GM23338 (cell line): ENCODE data around the gene NMS.

Source experiments
- CREB1 ChIP-seq: fragments of 250-450 bp; sonication (Bioruptor Pico); IDR thresholded peaks from 2 replicates; pipeline ENCODE4 v1.5.0; 2020; ENCODE audit warnings: low read depth, mild to moderate bottlenecking, moderate library complexity
- CTCF ChIP-seq, 2 experiments: fragments of 200-600 bp in 1 of 2; sonication (generic) in 1 of 2; conservative IDR thresholded peaks; 2 replicates each; pipeline versions ENCODE4 v1.5.1 to v1.6.1; 2016 to 2017; ENCODE audit warnings: antibody characterized with exemption in 2 of 2, low read depth in 2 of 2, mild to moderate bottlenecking in 2 of 2, moderate library complexity in 1 of 2
- EZH2phosphoT487 ChIP-seq: fragments of 200-600 bp; sonication (generic); IDR thresholded peaks from one replicate; pipeline ENCODE4 v1.8.1; 2018; ENCODE audit warnings: antibody characterized with exemption; ENCODE audit not compliant: unreplicated experiment

- TF ChIP-seq CTCF (conservative IDR thresholded peaks at IDR 0.05; ENCODE audit: low read depth in 2 of 2) (no peak), CREB1 (CRISPR knock-in tag) (no peak), EZH2phosphoT487 (no peak)
Observed at GRCh38 chr2:100451734-100452133, 18.5 kb upstream of the NMS start.
